SK-N-SH treated with all-trans-retinoic acid at 6 μM for 48 hours (cell line): ENCODE measurements around the gene IQCM.

Experiments used
- ATAC-seq: fragments of 200-7000 bp; cut with Tn5 transposase; 3 replicates; pipeline ENCODE4 v1.9.1; 2020; ENCODE audit warnings: mild to moderate bottlenecking, moderate library complexity
- ARNTL ChIP-seq: fragments of 450-650 bp; formaldehyde crosslinking; IDR thresholded peaks from 2 replicates; pipeline ENCODE4 v1.5.0; 2020; ENCODE audit warnings: low read depth, mild to moderate bottlenecking, moderate library complexity, borderline replicate concordance
- BACH2 ChIP-seq: fragments of 250-450 bp; sonication (Bioruptor Pico); IDR thresholded peaks from 2 replicates; pipeline ENCODE4 v1.9.0; 2021; ENCODE audit warnings: mild to moderate bottlenecking, borderline replicate concordance
- CSDC2 ChIP-seq: fragments of 250-450 bp; sonication (Bioruptor Pico); IDR thresholded peaks from 2 replicates; pipeline ENCODE4 v1.5.0; 2020; ENCODE audit warnings: mild to moderate bottlenecking, moderate library complexity
- GLIS3 ChIP-seq: fragments of 250-450 bp; sonication (Bioruptor Pico); IDR thresholded peaks from 2 replicates; pipeline ENCODE4 v1.5.0; 2020; ENCODE audit warnings: mild to moderate bottlenecking, moderate library complexity
- ISL1 ChIP-seq: fragments of 250-450 bp; sonication (Bioruptor Pico); IDR thresholded peaks from 2 replicates; pipeline ENCODE4 v2.1.2; 2022; ENCODE audit warnings: mild to moderate bottlenecking, moderate library complexity
- OSR1 ChIP-seq: fragments of 250-450 bp; sonication (Bioruptor Pico); IDR thresholded peaks from 2 replicates; pipeline ENCODE4 v1.8.0; 2022; ENCODE audit warnings: moderate library complexity, mild to moderate bottlenecking, inconsistent platforms
- PATZ1 ChIP-seq: fragments of 250-450 bp; sonication (Bioruptor Pico); IDR thresholded peaks from 2 replicates; pipeline ENCODE4 v1.8.0; 2020; ENCODE audit warnings: mild to moderate bottlenecking, moderate library complexity, borderline replicate concordance
- POU6F1 ChIP-seq: fragments of 250-450 bp; sonication (Bioruptor Pico); IDR thresholded peaks from 2 replicates; pipeline ENCODE4 v1.8.0; 2021; ENCODE audit warnings: low read depth, mild to moderate bottlenecking, moderate library complexity, borderline replicate concordance
- PPARA ChIP-seq: fragments of 250-450 bp; sonication (Bioruptor Pico); IDR thresholded peaks from 2 replicates; pipeline ENCODE4 v1.5.0; 2020; ENCODE audit warnings: mild to moderate bottlenecking, borderline replicate concordance
- RARB ChIP-seq: fragments of 250-450 bp; sonication (Bioruptor Pico); IDR thresholded peaks from 2 replicates; pipeline ENCODE4 v1.8.0; 2021; ENCODE audit warnings: mild to moderate bottlenecking, moderate library complexity
- SNAI2 ChIP-seq: fragments of 250-450 bp; sonication (Bioruptor Pico); IDR thresholded peaks from 2 replicates; pipeline ENCODE4 v1.5.0; 2020; ENCODE audit warnings: mild to moderate bottlenecking, moderate library complexity
- TCF4 ChIP-seq: fragments of 250-450 bp; sonication (Bioruptor Pico); IDR thresholded peaks from 2 replicates; pipeline ENCODE4 v1.8.0; 2021; ENCODE audit warnings: mild to moderate bottlenecking, moderate library complexity, borderline replicate concordance
- TOX ChIP-seq: fragments of 250-450 bp; sonication (Bioruptor Pico); IDR thresholded peaks from 2 replicates; pipeline ENCODE4 v1.8.0; 2021; ENCODE audit warnings: mild to moderate bottlenecking, moderate library complexity, borderline replicate concordance
- TSHZ2 ChIP-seq: fragments of 250-450 bp; sonication (Bioruptor Pico); IDR thresholded peaks from 2 replicates; pipeline ENCODE4 v1.5.0; 2020; ENCODE audit warnings: mild to moderate bottlenecking, moderate library complexity
- ZC3H10 ChIP-seq: fragments of 250-450 bp; sonication (Bioruptor Pico); IDR thresholded peaks from 2 replicates; pipeline ENCODE4 v1.5.1; 2021; ENCODE audit warnings: mild to moderate bottlenecking, moderate library complexity
- ZFP3 ChIP-seq: fragments of 250-450 bp; sonication (Bioruptor Pico); IDR thresholded peaks from 2 replicates; pipeline ENCODE4 v1.5.0; 2020; ENCODE audit warnings: mild to moderate bottlenecking, moderate library complexity
- ZFP30 ChIP-seq: fragments of 450-650 bp; formaldehyde crosslinking; IDR thresholded peaks from 2 replicates; pipeline ENCODE4 v1.5.0; 2022; ENCODE audit warnings: mild to moderate bottlenecking, moderate library complexity
- ZNF565 ChIP-seq: fragments of 450-650 bp; formaldehyde crosslinking; conservative IDR thresholded peaks from 2 replicates; pipeline ENCODE4 v1.5.0; 2020; ENCODE audit warnings: low read depth, mild to moderate bottlenecking, moderate library complexity
- ZNF70 ChIP-seq: fragments of 450-650 bp; formaldehyde crosslinking; IDR thresholded peaks from 2 replicates; pipeline ENCODE4 v1.5.0; 2020; ENCODE audit warnings: mild to moderate bottlenecking, moderate library complexity
- ZNF8 ChIP-seq: fragments of 450-650 bp; formaldehyde crosslinking; IDR thresholded peaks from 2 replicates; pipeline ENCODE4 v1.5.0; 2020; ENCODE audit warnings: mild to moderate bottlenecking, moderate library complexity
- TF ChIP-seq, protein P1 (sequence below): fragments of 250-450 bp; sonication (Bioruptor Pico); IDR thresholded peaks from 2 replicates; pipeline ENCODE4 v1.5.1; 2021; ENCODE audit warnings: mild to moderate bottlenecking, moderate library complexity
- TF ChIP-seq, protein P2 (sequence below): fragments of 250-450 bp; sonication (Bioruptor Pico); IDR thresholded peaks from 2 replicates; pipeline ENCODE4 v1.5.1; 2020; ENCODE audit warnings: low read depth, mild to moderate bottlenecking, moderate library complexity

IQCM gene

GRCh38 chr4:149836546-149836945 lies 20.9 kb upstream of the IQCM start (continued):
- TF ChIP-seq, protein P1, sequence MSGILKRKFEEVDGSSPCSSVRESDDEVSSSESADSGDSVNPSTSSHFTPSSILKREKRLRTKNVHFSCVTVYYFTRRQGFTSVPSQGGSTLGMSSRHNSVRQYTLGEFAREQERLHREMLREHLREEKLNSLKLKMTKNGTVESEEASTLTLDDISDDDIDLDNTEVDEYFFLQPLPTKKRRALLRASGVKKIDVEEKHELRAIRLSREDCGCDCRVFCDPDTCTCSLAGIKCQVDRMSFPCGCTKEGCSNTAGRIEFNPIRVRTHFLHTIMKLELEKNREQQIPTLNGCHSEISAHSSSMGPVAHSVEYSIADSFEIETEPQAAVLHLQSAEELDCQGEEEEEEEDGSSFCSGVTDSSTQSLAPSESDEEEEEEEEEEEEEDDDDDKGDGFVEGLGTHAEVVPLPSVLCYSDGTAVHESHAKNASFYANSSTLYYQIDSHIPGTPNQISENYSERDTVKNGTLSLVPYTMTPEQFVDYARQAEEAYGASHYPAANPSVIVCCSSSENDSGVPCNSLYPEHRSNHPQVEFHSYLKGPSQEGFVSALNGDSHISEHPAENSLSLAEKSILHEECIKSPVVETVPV (CRISPR knock-in tag), result no peak
- TF ChIP-seq CSDC2 (CRISPR knock-in tag) (no peak), ZC3H10 (CRISPR knock-in tag) (no peak)

DNA sequence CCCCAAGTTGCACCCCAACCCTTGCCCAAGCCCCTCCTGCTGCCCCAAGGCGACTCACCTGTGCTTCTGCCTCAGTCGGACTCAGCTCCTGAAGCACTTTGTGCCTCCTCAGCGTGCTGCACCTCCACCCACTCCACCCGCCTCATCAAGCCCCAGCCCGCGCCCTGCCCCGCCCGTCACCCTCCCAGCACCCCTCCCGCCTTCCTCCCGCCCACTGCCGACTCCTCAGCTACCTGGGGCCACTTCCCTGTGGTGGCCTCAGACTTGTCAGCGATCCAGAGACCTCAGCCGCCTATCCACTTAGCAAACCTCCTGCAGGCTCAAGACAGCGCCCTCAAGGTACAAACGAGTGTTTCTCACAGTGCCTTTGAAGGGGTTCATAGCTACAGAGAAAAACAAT lies 19.6 kb upstream of the IQCM start:
- no peak for ATAC-seq
- TF ChIP-seq BACH2 (CRISPR knock-in tag) (no peak), TOX (no peak), ZFP30 (no peak), PATZ1 (CRISPR knock-in tag) (no peak), ZFP3 (CRISPR knock-in tag) (no peak), POU6F1 (CRISPR knock-in tag) (no peak), ARNTL (CRISPR knock-in tag) (no peak), SNAI2 (no peak), ISL1 (no peak), RARB (no peak), OSR1 (no peak), ZC3H10 (CRISPR knock-in tag) (no peak), ZNF8 (no peak), ZNF70 (CRISPR knock-in tag) (no peak), GLIS3 (CRISPR knock-in tag) (no peak), ZNF565 (CRISPR knock-in tag) (no peak)
- TF ChIP-seq, protein P2, sequence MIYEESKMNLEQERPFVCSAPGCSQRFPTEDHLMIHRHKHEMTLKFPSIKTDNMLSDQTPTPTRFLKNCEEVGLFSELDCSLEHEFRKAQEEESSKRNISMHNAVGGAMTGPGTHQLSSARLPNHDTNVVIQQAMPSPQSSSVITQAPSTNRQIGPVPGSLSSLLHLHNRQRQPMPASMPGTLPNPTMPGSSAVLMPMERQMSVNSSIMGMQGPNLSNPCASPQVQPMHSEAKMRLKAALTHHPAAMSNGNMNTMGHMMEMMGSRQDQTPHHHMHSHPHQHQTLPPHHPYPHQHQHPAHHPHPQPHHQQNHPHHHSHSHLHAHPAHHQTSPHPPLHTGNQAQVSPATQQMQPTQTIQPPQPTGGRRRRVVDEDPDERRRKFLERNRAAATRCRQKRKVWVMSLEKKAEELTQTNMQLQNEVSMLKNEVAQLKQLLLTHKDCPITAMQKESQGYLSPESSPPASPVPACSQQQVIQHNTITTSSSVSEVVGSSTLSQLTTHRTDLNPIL (CRISPR knock-in tag), result no peak
- TF ChIP-seq, protein P1 (CRISPR knock-in tag), result no peak

DNA sequence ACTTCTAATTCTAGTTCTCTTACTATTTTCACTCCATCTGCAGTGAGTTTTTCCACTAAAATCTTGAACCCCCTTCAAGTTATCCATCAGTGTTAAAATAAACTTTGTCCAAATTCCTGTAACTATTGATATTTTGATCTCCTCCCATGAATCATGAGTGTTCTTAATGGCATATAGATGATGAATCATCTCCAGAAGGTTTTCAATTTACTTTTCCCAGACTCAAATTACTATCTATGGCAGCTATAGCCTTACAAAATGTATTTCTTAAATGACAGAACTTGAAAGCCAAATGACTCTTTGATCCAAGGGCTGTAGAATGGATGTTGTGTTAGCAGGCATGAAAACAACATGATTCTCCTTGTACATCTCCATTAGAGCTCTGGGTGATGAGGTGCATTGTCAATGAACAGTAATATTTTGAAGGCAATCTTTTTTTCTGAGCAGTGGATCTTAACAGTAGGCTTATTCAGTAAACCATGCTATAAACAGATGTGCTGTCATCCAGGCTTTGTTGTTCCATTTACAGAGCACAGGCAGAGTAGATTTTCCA lies 16.1 kb upstream of the IQCM start:
- ATAC-seq, result no peak
- no peak for TF ChIP-seq TCF4
- TF ChIP-seq, protein P2 (CRISPR knock-in tag), result no peak
- no peak for TF ChIP-seq TOX
- TF ChIP-seq RARB, result no peak
- TF ChIP-seq ISL1, result no peak
- TF ChIP-seq ZFP3 (CRISPR knock-in tag), result no peak
- TF ChIP-seq PPARA (CRISPR knock-in tag), result no peak
- TF ChIP-seq ZFP30, result no peak
- TF ChIP-seq ARNTL (CRISPR knock-in tag), result no peak
- TF ChIP-seq BACH2 (CRISPR knock-in tag), result no peak
- no peak for TF ChIP-seq PATZ1 (CRISPR knock-in tag)
- TF ChIP-seq ZC3H10 (CRISPR knock-in tag), result no peak
- no peak for TF ChIP-seq GLIS3 (CRISPR knock-in tag)
- TF ChIP-seq OSR1, result no peak
- no peak for TF ChIP-seq TSHZ2
- TF ChIP-seq ZNF565 (CRISPR knock-in tag), result no peak
- TF ChIP-seq ZNF70 (CRISPR knock-in tag), result no peak
